Activated T-cell treated with anti-CD3 and anti-CD28 coated beads, Interleukin-2, amount 50 U/mL, for 1 hour (primary cell): Measurements from ENCODE around the gene KLF13.
A peak's percentile ranks its signal among the peaks of the same experiment; 100 is the strongest.

ENCODE experiments used
- DNase-seq: peaks from one replicate; pipeline ENCODE4 v3.0.0-alpha.2; 2020

Gene KLF13

DNA sequence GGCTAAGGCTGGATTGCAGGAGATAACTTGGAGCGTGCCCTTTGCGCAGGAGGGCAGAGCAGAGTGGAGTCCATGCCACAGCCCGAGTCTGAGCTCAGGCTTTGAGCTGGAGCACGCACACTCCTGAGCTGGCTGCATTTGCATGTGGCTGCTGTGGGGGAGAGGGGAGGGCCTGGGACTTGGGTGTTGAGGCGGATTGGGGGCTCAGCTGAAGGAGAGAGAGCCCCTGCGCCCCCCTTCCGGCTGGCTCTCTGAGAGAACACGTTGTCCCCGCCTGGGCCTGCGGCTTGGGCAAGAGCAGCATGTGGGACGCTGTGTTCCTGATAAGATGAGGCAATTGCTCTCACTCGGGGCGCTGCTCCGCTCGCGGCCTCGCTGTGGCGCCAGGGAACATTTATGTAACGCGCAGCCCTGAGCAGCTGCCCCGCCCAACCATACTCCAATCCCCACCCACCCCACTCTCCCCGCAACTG, 39.1 kb downstream of the KLF13 start:
- DNase-seq, result peak; percentile 77

DNA sequence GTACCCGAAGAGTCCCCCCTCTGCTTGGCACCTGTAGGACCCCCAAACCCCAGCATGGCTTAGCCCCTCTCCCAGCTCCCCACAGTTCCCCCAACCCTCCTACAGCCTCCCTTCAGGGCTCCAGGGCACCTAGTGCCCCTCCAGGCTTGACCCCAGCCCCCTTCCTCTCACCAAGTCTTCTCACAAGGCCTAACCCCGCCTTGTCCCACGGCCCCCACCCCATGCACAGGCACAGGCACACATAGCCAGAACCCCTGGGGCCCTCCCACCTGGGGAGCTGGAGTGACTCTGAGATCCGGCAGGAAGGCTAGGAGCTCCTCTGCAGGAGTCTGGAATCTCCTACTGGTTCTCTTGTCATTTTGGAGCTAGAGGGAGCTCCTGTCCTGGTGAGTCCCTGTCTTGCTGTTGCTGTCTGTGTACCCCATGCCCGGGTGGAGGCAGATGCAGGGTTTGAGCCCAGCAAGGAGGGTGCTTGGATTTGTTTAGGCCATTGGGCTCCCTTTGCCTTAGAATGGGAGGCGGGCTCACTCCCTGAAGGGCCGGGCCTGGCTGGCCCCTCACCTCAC, 39.6 kb downstream of the KLF13 start:
- DNase-seq, result no peak

DNA sequence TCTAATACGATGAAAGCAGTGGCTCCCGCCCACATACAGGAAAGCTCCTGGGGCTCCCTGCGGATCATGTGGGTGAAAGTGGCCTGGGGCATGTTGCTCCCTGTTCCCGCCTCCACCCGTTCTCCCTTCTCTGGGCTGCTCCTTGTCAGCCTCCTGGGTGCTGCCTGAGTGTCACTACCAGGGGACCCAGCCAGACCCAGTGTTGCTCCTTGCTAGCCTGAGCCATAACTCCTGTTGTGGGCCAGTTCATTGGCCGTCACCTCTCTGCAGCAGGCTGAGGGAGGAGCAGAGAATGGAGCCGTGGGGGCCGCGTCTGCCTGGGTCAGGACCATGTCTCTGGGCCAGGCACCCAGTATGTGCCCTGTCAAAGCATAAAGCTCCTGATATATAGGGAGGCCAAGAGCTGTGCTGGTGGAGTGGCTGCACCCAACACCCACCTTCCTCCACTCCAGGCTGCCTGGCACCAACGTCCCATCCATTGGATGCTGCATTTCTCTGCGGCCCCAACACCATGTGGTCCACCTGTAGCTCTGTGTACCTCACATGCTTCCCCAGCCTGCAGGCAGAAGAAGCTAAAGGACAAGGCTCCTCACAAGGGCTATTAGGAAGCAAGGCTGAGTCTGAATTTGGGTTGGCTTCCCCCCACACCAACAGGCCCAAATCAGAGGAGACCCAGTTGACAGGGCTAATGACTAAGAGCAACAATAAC, 40.5 kb downstream of the KLF13 start:
- no peak for DNase-seq

GRCh38 chr15:31367730-31368344, 41.2 kb downstream of the KLF13 start:
- no peak for DNase-seq

GRCh38 chr15:31369727-31370126, 43.1 kb downstream of the KLF13 start:
- DNase-seq, result no peak

GRCh38 chr15:31371520-31372240, 45.0 kb downstream of the KLF13 start:
- DNase-seq, result no peak

DNA sequence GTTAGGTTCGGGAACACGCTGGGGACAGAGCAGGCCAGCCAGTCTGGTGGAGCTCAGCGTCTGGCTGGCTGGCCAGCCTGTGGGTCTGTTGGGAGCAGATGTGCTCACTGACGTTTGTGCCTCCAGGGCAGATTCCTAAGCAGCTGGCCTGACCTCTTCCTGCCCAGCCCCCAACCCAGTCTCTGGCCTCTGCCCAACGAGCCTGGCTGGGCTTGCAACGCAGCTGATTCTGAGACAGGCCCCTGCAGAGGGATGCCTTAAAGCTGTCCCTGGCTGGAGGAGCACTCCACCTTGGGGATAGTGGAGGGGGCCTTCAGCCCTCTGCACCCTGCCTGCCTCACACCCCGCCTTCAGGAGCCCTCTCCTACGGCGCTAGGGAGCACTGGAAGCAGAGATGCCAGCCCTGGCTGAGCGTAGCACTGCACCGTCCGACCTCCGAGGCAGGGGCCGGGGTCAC, 46.0 kb downstream of the KLF13 start:
- no peak for DNase-seq

DNA sequence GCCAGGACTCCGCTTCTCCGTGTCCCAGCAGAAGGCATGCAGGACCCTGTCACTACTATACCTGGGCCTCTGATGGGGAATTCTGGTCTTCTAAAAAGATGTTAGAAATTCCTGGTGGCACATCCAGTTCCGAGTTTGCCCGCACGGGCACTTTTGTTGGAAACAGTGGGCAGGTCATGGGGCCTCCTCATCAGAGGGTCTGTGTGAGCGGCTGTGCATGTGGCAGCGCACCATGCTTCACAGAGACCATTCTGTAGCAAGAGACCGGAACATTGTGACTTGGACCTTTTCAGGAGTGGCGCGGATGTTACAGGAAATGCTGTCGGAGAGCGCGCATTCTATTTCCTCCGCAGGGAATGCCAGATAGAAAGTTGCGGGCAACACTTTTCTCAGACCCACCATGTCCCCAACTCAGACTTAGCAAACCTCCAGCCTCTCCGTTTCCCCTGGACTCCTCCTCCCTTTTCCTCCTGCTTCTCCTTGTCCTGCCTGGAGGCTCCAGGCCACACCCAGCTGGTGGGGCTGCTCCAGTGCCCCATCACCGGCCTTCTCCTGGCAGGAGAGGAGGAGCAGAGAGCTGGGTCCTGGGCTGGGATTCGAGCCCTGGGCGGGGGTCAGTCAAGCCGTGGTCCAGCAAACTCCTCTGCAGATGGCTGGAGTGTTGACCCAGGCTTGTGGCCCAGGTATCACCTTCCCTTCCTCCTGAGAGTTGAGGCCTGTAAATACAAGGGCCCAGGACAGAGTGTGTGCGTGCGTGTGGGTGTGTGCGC, 46.6 kb downstream of the KLF13 start:
- DNase-seq, result no peak

- DNase-seq, result no peak
Observed at GRCh38 chr15:31373970-31374369, 47.3 kb downstream of the KLF13 start.

DNA sequence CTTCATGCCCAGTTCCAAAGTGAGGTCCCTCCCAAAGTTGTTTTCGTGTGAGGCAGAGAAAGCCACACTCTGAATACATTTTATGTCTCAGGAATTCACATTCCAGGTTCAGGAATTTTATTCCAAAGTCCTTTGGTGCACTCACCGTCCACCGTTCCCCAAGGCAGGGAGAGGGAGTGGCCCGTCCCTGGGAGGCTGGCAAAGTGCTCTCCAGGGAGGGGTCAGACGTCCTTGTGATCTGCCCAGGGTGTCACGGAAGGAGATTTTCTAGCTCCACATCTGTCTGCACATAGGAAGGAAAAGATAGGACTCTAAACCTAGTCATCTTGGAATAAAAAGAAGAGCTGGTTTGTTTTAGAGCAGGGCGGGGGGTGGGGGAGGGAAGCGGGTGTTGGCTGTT, 47.9 kb downstream of the KLF13 start:
- no peak for DNase-seq

DNA sequence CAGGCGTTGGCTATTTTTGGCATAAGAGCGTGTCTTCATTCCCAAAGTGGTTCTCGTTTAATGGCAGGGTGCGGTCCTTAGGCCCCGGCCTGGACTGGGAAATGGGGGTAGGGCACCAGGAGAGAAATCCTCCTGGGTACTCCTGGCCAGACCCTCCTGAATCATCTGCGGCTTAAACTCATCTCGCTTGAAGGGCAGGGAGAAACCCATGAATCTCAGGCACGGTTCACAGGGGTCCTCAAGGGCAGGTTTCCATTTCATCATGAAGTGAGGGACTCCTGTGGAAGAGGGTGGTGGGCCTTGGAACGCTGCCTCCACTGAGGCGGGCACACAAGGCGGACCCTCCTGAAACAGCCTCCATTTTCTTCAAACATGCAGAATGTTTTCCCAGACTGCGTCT, 48.4 kb downstream of the KLF13 start:
- DNase-seq, result no peak

- DNase-seq, result no peak
Observed at GRCh38 chr15:31375772-31376171, 49.1 kb downstream of the KLF13 start.

- DNase-seq, result no peak
Observed at GRCh38 chr15:31376511-31376910, 49.9 kb downstream of the KLF13 start.

DNA sequence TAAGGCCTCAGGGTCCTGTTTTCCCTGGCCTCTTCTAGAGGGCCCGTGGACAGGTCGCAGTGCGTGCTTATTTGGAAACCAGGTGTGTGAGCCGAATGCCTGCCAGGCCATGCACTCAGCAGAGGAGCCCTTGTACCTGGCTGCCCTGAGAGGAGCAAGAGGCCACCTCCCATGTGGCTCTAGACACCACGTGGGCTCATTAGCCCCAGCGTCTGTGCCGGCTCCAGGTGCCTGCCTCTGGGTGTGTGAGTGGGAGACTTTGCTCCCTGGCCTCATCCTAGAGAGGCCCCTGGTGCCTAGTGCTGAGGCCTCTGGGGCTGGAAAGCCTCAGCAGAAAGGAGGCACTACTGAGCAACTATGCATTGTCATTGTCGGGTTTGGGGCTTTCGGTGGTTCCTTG, 50.4 kb downstream of the KLF13 start:
- no peak for DNase-seq

- no peak for DNase-seq
Observed at GRCh38 chr15:31378363-31378903, 51.8 kb downstream of the KLF13 start.

DNA sequence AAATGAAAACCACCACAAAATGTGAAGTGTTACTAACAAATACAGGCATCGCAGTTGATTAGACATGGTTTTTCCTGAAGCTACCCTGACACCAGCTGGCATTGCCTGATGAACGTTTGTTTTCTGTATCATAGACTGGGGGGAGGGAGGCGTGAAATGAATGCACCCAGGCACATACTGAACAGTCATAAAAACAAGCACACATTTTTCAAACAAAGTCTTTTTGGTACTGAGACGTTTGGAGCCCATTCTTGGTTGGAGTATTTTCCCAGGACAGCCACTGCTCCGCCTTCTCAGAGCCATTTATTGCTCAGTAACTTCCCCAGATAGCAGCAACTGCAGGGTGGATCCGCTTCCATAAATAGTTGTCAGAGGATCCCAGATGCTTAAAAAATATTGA, 52.4 kb downstream of the KLF13 start:
- DNase-seq, result no peak

- DNase-seq, result no peak
Observed at GRCh38 chr15:31379577-31379976, 52.9 kb downstream of the KLF13 start.

DNA sequence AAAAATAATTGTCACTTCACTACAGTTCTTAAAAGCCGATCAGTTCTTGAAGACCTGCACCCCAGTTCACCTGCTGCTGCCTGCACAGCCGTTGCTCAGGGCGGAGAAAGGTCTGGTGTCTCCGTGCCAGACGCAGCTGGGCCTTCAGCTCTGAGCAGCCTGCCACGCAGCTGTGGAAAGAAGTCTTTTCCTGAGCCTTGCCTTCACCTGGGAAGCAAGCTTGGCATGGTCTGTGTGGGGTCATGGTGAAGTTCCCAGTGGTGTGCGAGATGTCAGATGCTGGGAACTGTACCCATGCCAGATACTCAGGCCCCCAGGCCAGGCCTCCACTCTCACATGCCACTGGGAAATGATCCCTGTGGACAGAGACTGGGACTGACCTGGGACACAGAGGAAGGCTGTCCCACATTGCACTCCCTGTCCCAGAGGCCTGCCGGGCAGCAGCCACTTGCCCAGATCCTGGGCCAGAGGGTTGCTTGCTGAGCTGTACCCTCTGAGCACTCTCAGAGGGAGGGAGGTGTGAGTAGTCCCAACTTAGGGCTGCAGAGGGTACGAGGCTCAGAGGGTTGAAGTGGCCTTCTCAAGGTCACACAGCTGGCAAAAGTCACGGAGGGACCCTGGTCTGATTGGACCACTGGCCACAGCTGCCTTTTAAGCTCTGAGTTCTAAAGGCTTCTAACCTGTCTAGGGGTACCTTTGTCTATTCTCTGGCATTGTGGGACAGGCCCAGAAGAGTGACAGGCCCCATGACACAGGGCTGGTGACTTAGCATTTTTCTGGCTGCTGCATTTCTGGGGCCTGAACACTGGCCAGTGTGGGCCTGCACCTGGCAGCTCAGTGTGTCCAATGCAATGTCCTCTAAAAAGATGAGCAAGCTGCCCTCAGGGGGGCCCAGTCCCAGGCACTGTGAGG, 55.4 kb downstream of the KLF13 start:
- DNase-seq, result no peak

DNA sequence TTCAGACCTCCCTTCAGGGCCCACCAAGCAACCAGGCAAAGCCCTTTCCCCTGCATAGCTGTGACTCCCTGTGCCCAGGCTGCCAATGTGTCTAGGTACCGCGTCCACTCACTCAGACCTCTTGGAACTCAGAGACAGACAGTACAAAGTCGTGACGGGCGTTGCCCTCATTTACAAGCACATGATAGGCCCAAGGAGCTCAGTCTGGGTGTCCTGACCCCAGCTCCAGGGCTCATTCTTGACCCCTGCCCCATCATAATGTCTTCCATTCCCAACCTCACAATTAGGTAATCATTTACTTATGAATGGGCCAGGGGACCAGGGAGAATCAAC, 56.0 kb downstream of the KLF13 start:
- no peak for DNase-seq

DNA sequence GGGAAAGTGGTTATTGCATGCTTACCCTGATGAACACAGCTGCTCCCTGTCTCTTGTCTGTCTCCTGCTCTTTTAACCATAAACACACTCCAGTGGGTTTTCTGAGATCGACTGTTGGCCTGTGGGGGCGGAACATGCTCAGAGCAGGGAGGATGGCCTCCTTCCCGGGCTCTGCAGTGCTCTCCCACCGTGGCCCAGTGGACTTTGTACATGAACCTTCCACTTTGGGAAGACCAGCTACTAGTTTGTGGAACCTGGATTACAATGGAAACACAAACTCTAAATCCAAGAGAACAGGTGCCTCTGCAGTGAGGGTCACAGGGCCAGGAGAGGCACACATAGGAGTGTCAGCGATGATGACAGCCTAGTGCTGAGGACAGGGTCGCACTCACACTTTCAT, 56.5 kb downstream of the KLF13 start:
- DNase-seq, result no peak

- DNase-seq, result no peak
Observed at GRCh38 chr15:31384568-31384967, 57.9 kb downstream of the KLF13 start.

DNA sequence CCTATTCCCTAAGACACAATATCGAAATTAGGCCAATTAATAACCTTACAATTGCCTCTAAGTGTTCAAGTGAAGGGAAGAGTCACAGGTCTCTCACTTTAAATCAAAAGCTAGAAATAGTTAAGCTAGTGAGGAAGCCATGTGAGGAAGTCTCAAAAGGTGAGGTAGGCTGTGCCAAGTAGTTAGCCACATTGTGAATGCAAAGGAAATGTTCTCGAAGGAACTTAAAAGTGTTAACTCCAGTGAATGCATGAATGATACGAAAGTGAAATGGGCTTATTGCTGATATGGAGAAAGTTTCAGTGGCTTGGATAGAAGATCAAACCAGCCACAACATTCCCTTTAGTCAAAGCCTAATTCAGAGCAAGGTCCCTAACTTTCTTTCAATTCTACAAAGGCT, 59.1 kb downstream of the KLF13 start:
- DNase-seq, result no peak
